Colonic mucosa (tissue), 4 donors: Measurements from ENCODE around the gene KLF12. TPM values are rescaled to one million over a fixed set of nuclear protein-coding genes. Genes with fewer than 3 reads are reported as not detected.

Experiments used
- DNase-seq: peaks from one replicate; pipeline ENCODE4 v3.0.0-alpha.2; 2020
- H3K27ac ChIP-seq: fragments of 200-600 bp; one replicate; pipeline ENCODE4 v1.8.0; 2021
- H3K27me3 ChIP-seq: fragments of 200-600 bp; one replicate; pipeline ENCODE4 v1.8.0; 2021
- H3K36me3 ChIP-seq: fragments of 200-600 bp; one replicate; pipeline ENCODE4 v1.8.0; 2021
- H3K4me1 ChIP-seq: fragments of 200-600 bp; one replicate; pipeline ENCODE4 v1.8.0; 2021; ENCODE audit warnings: mild to moderate bottlenecking
- H3K4me3 ChIP-seq: fragments of 200-600 bp; one replicate; pipeline ENCODE4 v1.8.0; 2021
- H3K9ac ChIP-seq, 2 donors: one replicate each; pipeline ENCODE4 v1.7.0; 2013; ENCODE audit warnings: control low read depth in 2 of 2, low read depth in 2 of 2, low read length in 2 of 2
- H3K9me3 ChIP-seq: fragments of 200-600 bp; one replicate; pipeline ENCODE4 v1.8.0; 2021
- CTCF ChIP-seq: fragments of 200-600 bp; IDR thresholded peaks from one replicate; pipeline ENCODE4 v1.8.0; 2022; ENCODE audit warnings: antibody characterized with exemption, mild to moderate bottlenecking
- intact Hi-C: fragments of 100-400 bp; cut with DNase I; formaldehyde crosslinking; loops from one replicate; pipeline ENCODE4 v1.14.1; 2022
- total RNA-seq, 2 donors: library from RNA; stranded (reverse); fragmentation: NEBNext Ultra II Directional in 1 of 2; extraction: Animal tissue kit (Norgen Biotek cat#: 25700) in 1 of 2; gene quantifications; one replicate each; pipeline ENCODE4 v1.2.1, GENCODE V29; 2021
- donor health status: healthy.
- donor health status: DM: no; HTN: no; CAD: no.
- donor health status: DM: no; HTN: no; CAD: no.

The KLF12 gene
- total RNA-seq, 2 donors from 2014 or later, result 5.1 to 6.3 TPM

- intact Hi-C loops, result loop anchor here (10.0 kb wide), 2 partner anchors 149 to 371 kb away; no protein-coding TSS in a partner anchor
Observed at GRCh38 chr13:74136084-74136658, 2.0 kb upstream of the KLF12 start.

GRCh38 chr13:74135326-74136083 lies 1.3 kb upstream of the KLF12 start:
- TF ChIP-seq CTCF, result no peak
- no peaks in the 10 kb centered on the region for H3K4me1 ChIP-seq
- DNase-seq, result peak; percentile 74

More at GRCh38 chr13:74136084-74136658, 2.0 kb upstream of the KLF12 start:
- H3K4me3 ChIP-seq, result peak overlapping the region; percentile 74
- no peaks in the 10 kb centered on the region for H3K27me3 ChIP-seq
- H3K36me3 ChIP-seq, result no peaks in the 10 kb centered on the region
- peak overlapping the region; percentile 92 for H3K27ac ChIP-seq
- peak overlapping the region; percentile 87 to 96 for H3K9ac ChIP-seq
- H3K4me1 ChIP-seq, result no peaks in the 10 kb centered on the region
- no peak for TF ChIP-seq CTCF
- H3K9me3 ChIP-seq, result no peaks in the 10 kb centered on the region
- peak; percentile 51 for DNase-seq

DNA sequence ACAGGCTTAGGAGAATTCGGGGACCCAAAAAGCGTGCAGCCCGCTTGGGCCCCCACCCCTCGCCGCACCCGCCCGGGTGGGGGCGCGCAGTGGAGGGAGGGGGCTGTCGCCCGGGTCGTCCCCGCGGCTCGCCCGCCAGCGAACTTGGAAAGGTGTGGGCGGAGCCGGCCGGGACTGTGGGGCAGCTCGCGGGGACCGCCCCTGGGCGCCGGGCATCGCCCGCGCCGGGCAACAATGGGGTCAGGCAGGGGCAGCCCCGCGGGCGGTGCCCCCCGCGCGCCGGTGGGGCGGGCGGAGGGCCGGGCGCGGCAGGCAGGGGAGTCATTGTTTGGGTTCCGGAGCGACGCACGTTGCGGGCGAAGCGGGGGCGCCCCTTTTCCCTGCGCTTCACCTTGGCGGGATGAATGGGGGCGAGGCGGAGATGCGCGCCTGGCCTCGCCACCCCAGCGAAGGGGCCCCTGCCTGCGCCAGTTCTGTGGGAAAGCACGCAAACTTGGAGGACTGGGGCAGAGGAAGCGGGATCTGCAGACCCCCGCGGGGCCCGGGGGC lies 647 bp upstream of the KLF12 start:
- intact Hi-C loops, result loop anchor here (10.0 kb wide), 2 partner anchors 150 to 370 kb away; no protein-coding TSS in a partner anchor
- peak overlapping the region; percentile 74 for H3K4me3 ChIP-seq
- no peaks in the 10 kb centered on the region for H3K36me3 ChIP-seq
- no peaks in the 10 kb centered on the region for H3K9me3 ChIP-seq
- H3K27me3 ChIP-seq, result no peaks in the 10 kb centered on the region
- peak overlapping the region; percentile 70 to 87 for H3K9ac ChIP-seq
- TF ChIP-seq CTCF, result no peak
- DNase-seq, result peak; percentile 70
- no peaks in the 10 kb centered on the region for H3K4me1 ChIP-seq
- H3K27ac ChIP-seq, result peak overlapping the region; percentile 92

More at GRCh38 chr13:74135326-74136083, 1.3 kb upstream of the KLF12 start:
- intact Hi-C loops, result loop anchor here (10.0 kb wide), 2 partner anchors 149 to 371 kb away; no protein-coding TSS in a partner anchor
- H3K9me3 ChIP-seq, result no peaks in the 10 kb centered on the region
- peak overlapping the region; percentile 92 for H3K27ac ChIP-seq
- H3K36me3 ChIP-seq, result no peaks in the 10 kb centered on the region
- peak overlapping the region; percentile 87 to 96 for H3K9ac ChIP-seq
- H3K4me3 ChIP-seq, result peak overlapping the region; percentile 74
- H3K27me3 ChIP-seq, result no peaks in the 10 kb centered on the region

DNA sequence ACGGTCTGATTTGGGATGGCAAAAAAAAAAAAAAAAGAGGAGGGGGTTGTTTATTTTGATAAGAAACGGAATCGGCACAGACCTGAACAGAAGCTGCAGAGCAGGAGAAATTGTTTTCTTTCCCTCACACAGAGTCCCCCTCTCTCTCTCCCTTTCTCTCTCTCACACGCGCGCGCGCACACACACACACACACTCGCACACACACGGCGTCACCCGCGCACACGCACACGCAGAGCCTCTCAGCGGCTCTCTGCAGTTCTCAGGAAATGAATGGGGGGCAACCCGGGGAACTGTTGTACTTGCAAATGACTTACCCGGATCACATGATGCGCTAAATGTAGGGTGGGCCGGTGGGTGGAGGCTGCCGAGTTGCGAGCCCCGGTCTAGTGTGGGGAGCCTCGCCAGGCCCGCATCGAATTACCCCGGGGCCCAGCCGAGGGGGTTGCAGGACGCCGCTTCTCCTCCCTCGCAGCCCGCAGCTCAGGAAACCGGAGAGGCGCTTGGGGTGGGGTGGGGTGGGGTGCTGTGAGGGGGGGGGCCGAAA lies 475 bp downstream of the KLF12 start:
- Histone ChIP-seq H3K9me3 (no peaks in the 10 kb centered on the region), H3K4me1 (no peaks in the 10 kb centered on the region)
- intact Hi-C loops, result loop anchor here (10.0 kb wide), 2 partner anchors 151 to 369 kb away; no protein-coding TSS in a partner anchor

More for the DNA sequence above, 475 bp downstream of the KLF12 start:
- Histone ChIP-seq H3K27ac (peak overlapping the region; percentile 92), H3K27me3 (no peaks in the 10 kb centered on the region), H3K4me3 (peak overlapping the region; percentile 74), H3K36me3 (no peaks in the 10 kb centered on the region), H3K9ac (peak overlapping the region; percentile 53 to 77)
- no peak for TF ChIP-seq CTCF
- peak; percentile 82 for DNase-seq
